ENCODE data around the gene CTXN3. TPM values are rescaled to one million over a fixed set of nuclear protein-coding genes. Genes with fewer than 3 reads are reported as not detected.

Gene CTXN3
- polyA plus RNA-seq, 1 donor (not counting 4 experiments of a cell fraction or from before 2014, with no cell fraction given): 0.22 TPM

GRCh38 chr5:127706691-127707090, 57.8 kb downstream of the CTXN3 start:
- no peaks in the 10 kb centered on the region for H3K4me1 ChIP-seq (ENCODE audit: control insufficient read depth, extremely low read depth, insufficient read depth, low read length)
- no peak for FAIRE-seq
- no peaks in the 10 kb centered on the region for H3K9me3 ChIP-seq (ENCODE audit: control insufficient read depth, low read depth, low read length)
- no peaks in the 10 kb centered on the region for H3K36me3 ChIP-seq (ENCODE audit: control insufficient read depth in 2 of 2, extremely low read depth in 1 of 2, insufficient read depth in 2 of 2, low read length in 2 of 2)
- H3K27me3 ChIP-seq (ENCODE audit: control insufficient read depth, extremely low read depth, insufficient read depth, low read length): peaks cover 10% of the 10 kb centered on the region
- H2AFZ ChIP-seq (ENCODE audit: control insufficient read depth, low read length): no peak overlapping the region
- no peaks in the 10 kb centered on the region for H3K9me1 ChIP-seq (ENCODE audit: control insufficient read depth, extremely low read depth, insufficient read depth, low read length)
- DNase-seq (ENCODE audit: low read depth, low spot score): no peak
- H3K4me3 ChIP-seq (ENCODE audit: control insufficient read depth in 2 of 3, extremely low read depth in 1 of 3, insufficient read depth in 2 of 3, low read depth in 1 of 3, low read length in 3 of 3): no peak overlapping the region
- TF ChIP-seq EZH2 (IDR thresholded peaks at IDR 0.05; ENCODE audit: low read length) (no peak), CTCF (optimal IDR thresholded peaks at IDR 0.05 in 1 of 3, IDR thresholded peaks at IDR 0.05 in 1 of 3, conservative IDR thresholded peaks at IDR 0.05 in 1 of 3; ENCODE audit: extremely low read depth in 1 of 3, insufficient read depth in 2 of 3, low read length in 3 of 3) (no peak)
- H3K79me2 ChIP-seq (ENCODE audit: control insufficient read depth, insufficient read depth, low read length): no peaks in the 10 kb centered on the region
- no peaks in the 10 kb centered on the region for H4K20me1 ChIP-seq (ENCODE audit: control insufficient read depth, extremely low read depth, insufficient read depth, low read length)
- no peak overlapping the region for H3K4me2 ChIP-seq (ENCODE audit: control insufficient read depth, extremely low read depth, insufficient read depth, low read depth, low read length)
- H3K27ac ChIP-seq (ENCODE audit: control insufficient read depth, insufficient read depth, low read length): no peak overlapping the region
- dilution Hi-C loops (cut with MboI; ENCODE audit: extremely low pct_ligation_motif_present, low sequenced_read_pairs): no loop called here
- H3K9ac ChIP-seq (ENCODE audit: control insufficient read depth, extremely low read depth, insufficient read depth, low read length): no peak overlapping the region

DNA sequence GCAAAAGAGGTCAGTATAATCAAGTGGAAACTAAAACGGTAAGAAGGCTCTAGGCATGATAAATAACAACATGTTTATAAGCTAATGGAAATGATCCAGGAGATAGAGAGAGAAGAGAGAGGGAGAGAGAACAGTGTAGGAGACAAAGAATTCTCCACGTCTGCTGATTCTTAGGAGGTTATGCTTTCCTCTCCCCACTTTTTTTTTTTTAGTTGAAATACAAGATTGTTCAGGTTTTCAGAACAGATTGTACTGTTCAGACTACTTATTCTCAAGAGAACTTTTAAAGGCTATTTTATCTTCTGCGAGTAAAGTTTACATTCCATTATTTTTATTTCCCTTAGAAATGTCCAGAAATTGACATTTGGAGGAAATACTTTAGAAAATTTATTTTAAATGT, 58.3 kb downstream of the CTXN3 start:
- H4K20me1 ChIP-seq (ENCODE audit: control insufficient read depth, extremely low read depth, insufficient read depth, low read length): no peaks in the 10 kb centered on the region
- TF ChIP-seq EZH2 (IDR thresholded peaks at IDR 0.05; ENCODE audit: low read length) (no peak), CTCF (optimal IDR thresholded peaks at IDR 0.05 in 1 of 3, IDR thresholded peaks at IDR 0.05 in 1 of 3, conservative IDR thresholded peaks at IDR 0.05 in 1 of 3; ENCODE audit: extremely low read depth in 1 of 3, insufficient read depth in 2 of 3, low read length in 3 of 3) (no peak)
- no peaks in the 10 kb centered on the region for H3K4me1 ChIP-seq (ENCODE audit: control insufficient read depth, extremely low read depth, insufficient read depth, low read length)
- H3K4me3 ChIP-seq (ENCODE audit: control insufficient read depth in 2 of 3, extremely low read depth in 1 of 3, insufficient read depth in 2 of 3, low read depth in 1 of 3, low read length in 3 of 3): no peak overlapping the region
- no peak for DNase-seq (ENCODE audit: low read depth, low spot score)
- no peaks in the 10 kb centered on the region for H3K9me1 ChIP-seq (ENCODE audit: control insufficient read depth, extremely low read depth, insufficient read depth, low read length)
- dilution Hi-C loops (cut with MboI; ENCODE audit: extremely low pct_ligation_motif_present, low sequenced_read_pairs): no loop called here
- FAIRE-seq: no peak
- H3K9me3 ChIP-seq (ENCODE audit: control insufficient read depth, low read depth, low read length): no peaks in the 10 kb centered on the region
- peaks cover 10% of the 10 kb centered on the region for H3K27me3 ChIP-seq (ENCODE audit: control insufficient read depth, extremely low read depth, insufficient read depth, low read length)
- H3K79me2 ChIP-seq (ENCODE audit: control insufficient read depth, insufficient read depth, low read length): no peaks in the 10 kb centered on the region
- no peak overlapping the region for H3K27ac ChIP-seq (ENCODE audit: control insufficient read depth, insufficient read depth, low read length)
- H2AFZ ChIP-seq (ENCODE audit: control insufficient read depth, low read length): no peak overlapping the region
- H3K36me3 ChIP-seq (ENCODE audit: control insufficient read depth in 2 of 2, extremely low read depth in 1 of 2, insufficient read depth in 2 of 2, low read length in 2 of 2): no peaks in the 10 kb centered on the region
- no peak overlapping the region for H3K9ac ChIP-seq (ENCODE audit: control insufficient read depth, extremely low read depth, insufficient read depth, low read length)
- no peak overlapping the region for H3K4me2 ChIP-seq (ENCODE audit: control insufficient read depth, extremely low read depth, insufficient read depth, low read depth, low read length)

Other genes starting within 250 kb of the CTXN3 start
- 38.1 to 63.1 TPM (median 48.6 TPM) in 3 replicates for gene PRRC1, start 131.4 kb upstream of the CTXN3 start, polyA plus RNA-seq
- not detected in 3 replicates for gene CCDC192, start 54.3 kb downstream of the CTXN3 start, polyA plus RNA-seq